Activated CD4-positive, alpha-beta T cell treated with anti-CD3 and anti-CD28 coated beads, Interleukin-2, amount 10 ng/mL, durations not matched to agents 7 days and 5 days (primary cell): Measurements from ENCODE around the gene FAHD2B. TPM values are rescaled to one million over a fixed set of nuclear protein-coding genes. Genes with fewer than 3 reads are reported as not detected.
"Not testable (repeated sequence)": the region's sequence is repeated elsewhere in the genome, so short reads cannot be mapped to it uniquely, and the experiment has no call there.

Experiments used
- CTCF ChIA-PET: fragments of 350-600 bp; sonication (Branson Sonifier 250); formaldehyde crosslinking; loops from one replicate; lab custom pipeline; 2021; ENCODE audit warnings: antibody characterized with exemption; lab: Charles Lee
- POLR2A ChIA-PET: fragments of 350-600 bp; sonication (Branson Sonifier 250); formaldehyde crosslinking; loops from one replicate; lab custom pipeline; 2021; ENCODE audit warnings: antibody characterized with exemption; lab: Charles Lee
- DNase-seq: peaks from one replicate; pipeline ENCODE4 v3.0.0-alpha.2; 2020
- H3K27ac Mint-ChIP-seq: one replicate; pipeline ENCODE4 v1.8.0; 2021; ENCODE audit warnings: mild to moderate bottlenecking, moderate library complexity, mixed read lengths
- H3K27me3 Mint-ChIP-seq: one replicate; pipeline ENCODE4 v1.8.0; 2021; ENCODE audit warnings: mixed read lengths
- H3K36me3 Mint-ChIP-seq: one replicate; pipeline ENCODE4 v1.8.0; 2021; ENCODE audit warnings: low read depth, mixed read lengths
- H3K4me1 Mint-ChIP-seq: one replicate; pipeline ENCODE4 v1.8.0; 2021; ENCODE audit warnings: mixed read lengths
- H3K4me3 Mint-ChIP-seq: one replicate; pipeline ENCODE4 v1.8.0; 2021; ENCODE audit warnings: mild to moderate bottlenecking, moderate library complexity, mixed read lengths
- H3K9me3 Mint-ChIP-seq: one replicate; pipeline ENCODE4 v1.8.0; 2021; ENCODE audit warnings: mixed read lengths
- total RNA-seq, 2 experiments: library from RNA; stranded (reverse); gene quantifications; one replicate each; pipeline ENCODE4 v1.2.3, GENCODE V29; 2021

The FAHD2B gene
- total RNA-seq, 2 experiments from 2014 or later = 22.1 to 23.0 TPM

DNA sequence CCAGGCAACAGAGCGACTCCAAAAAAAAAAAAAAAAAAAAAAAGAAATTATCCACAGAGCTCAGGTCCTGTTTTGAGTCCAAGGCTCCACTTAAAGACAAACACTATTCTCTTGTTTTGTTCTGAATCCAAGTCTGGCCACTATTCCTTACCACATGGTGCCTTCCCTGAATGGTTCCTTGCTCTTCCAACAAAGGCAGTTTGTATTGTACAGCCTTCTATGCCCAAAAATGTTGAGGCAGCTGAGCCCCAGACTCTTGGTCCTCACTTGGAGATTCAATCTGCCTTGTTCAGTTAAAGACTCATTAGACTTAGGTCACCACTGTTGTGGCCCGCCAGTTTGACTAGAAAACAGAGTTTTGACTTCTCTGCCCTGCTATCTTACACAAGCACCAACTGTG lies 1.7 kb downstream of the FAHD2B start:
- Mint-ChIP-seq H3K27ac (peak overlapping the region; percentile 1), H3K4me1 (peaks cover 13% of the 10 kb centered on the region)
- DNase-seq, H3K4me3 Mint-ChIP-seq, H3K36me3 Mint-ChIP-seq, H3K9me3 Mint-ChIP-seq, POLR2A ChIA-PET, H3K27me3 Mint-ChIP-seq: not testable (repeated sequence)
- CTCF ChIA-PET = interaction anchor here (0.6 to 1.2 kb wide), 2 partner anchors 20 to 241 kb away, joined by 4 to 5 read pairs; partner anchors contain the start of gene ANKRD36

DNA sequence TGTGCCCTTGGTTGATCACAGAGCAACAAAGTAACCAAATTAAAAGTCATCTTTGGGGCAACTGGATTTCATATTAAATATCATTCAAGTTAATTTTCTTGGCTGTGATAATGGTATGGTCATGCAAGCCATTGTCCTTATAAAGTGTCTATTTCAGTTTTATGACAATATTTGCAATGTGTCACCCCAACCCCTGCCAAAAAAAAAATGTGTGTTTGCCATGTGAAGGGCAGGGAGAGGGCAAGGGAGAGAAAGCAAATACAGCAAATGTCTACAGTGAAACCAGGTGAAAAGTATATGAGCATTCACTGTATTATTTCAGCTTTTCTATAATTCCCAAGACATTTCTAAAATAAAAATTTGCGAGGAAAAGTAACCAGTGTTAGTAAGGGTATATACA lies 6.0 kb downstream of the FAHD2B start:
- DNase-seq, H3K4me1 Mint-ChIP-seq, H3K36me3 Mint-ChIP-seq, H3K27ac Mint-ChIP-seq, H3K27me3 Mint-ChIP-seq, H3K4me3 Mint-ChIP-seq, H3K9me3 Mint-ChIP-seq, CTCF ChIA-PET, POLR2A ChIA-PET: not testable (repeated sequence)

DNA sequence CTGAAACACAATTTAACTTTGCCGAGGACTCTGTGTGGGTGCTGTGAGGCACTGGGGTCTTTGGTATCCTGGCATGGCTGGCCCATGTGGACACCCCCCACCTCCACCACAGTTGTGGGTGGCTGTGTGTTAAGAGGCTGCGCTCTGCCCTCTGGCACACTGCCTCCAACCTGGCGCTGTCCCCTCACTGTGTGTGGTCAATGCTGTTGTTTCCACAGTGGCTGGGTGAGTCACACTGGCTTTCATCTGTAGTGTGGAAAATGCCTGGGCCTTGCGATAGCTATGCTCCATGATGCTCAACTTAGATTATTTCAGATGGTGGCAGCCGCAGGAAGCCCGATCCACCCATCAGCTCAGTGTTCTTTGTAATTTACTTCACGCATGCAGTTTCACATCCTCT lies 9.6 kb downstream of the FAHD2B start:
- CTCF ChIA-PET, H3K27me3 Mint-ChIP-seq, DNase-seq, H3K9me3 Mint-ChIP-seq, H3K27ac Mint-ChIP-seq, H3K4me3 Mint-ChIP-seq, POLR2A ChIA-PET, H3K36me3 Mint-ChIP-seq, H3K4me1 Mint-ChIP-seq: not testable (repeated sequence)

DNA sequence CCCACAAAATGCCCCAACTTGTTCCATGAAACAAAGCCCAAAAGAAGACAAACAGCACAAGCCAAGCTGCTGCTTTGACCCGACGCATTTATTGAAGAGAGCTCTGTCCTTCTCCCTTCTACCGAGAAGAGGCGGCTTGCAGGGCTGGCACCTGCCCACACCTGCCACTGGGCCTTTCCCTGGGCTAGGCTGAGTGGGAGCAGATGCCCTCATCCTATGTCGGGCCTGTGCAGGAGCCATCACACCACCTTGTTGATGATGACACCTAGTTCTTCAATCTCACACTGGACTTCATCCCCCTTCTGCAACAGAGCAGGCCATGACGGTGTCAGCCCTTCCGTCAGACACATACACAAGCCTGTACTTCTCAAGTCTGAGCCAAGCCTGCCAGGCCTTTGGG lies 11.2 kb downstream of the FAHD2B start:
- POLR2A ChIA-PET, H3K9me3 Mint-ChIP-seq, H3K27ac Mint-ChIP-seq, H3K4me3 Mint-ChIP-seq, H3K36me3 Mint-ChIP-seq, H3K27me3 Mint-ChIP-seq, H3K4me1 Mint-ChIP-seq, CTCF ChIA-PET, DNase-seq: not testable (repeated sequence)

DNA sequence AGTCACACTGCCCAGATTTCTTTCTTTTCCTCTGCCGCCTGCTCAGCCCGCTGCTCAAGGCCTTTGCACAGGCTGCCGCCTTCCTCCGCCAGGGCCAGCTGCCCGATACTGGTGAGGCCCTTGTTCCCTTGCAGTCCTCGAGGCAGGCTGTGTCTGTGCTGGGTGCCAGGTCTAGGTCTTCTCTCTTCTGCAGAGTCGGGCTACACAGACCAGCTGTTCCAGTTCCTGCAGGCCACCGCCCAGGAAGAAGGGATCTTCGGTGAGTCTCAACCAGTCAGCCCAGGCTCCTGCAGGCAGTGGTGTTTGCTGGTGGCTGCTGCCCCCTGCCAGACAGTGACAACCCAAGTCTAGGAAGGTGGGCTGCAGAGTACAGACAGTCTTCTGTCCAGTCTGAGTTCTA lies 12.5 kb downstream of the FAHD2B start:
- H3K27ac Mint-ChIP-seq, H3K27me3 Mint-ChIP-seq, H3K9me3 Mint-ChIP-seq, CTCF ChIA-PET, POLR2A ChIA-PET, H3K4me1 Mint-ChIP-seq, H3K4me3 Mint-ChIP-seq, DNase-seq, H3K36me3 Mint-ChIP-seq: not testable (repeated sequence)

DNA sequence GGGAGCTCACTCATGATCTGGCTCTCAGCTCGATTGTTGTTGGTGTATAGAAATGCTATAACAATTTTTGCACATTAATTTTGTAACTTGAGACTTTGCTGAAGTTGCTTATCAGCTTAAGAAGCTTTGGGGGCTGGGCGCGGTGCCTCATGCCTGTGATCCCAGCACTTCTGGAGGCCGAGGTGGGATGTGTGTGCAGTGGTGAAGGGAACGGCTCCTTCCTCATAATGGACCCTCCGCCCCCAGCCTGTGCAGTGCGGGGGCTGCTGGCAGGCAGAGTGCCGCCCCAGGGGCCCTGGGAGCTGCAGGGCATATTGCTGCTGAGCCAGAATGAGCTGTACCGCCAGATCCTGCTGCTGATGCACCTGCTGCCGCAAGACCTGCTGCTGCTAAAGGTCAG lies 13.8 kb downstream of the FAHD2B start:
- H3K4me1 Mint-ChIP-seq, DNase-seq, CTCF ChIA-PET, H3K4me3 Mint-ChIP-seq, POLR2A ChIA-PET, H3K27me3 Mint-ChIP-seq, H3K9me3 Mint-ChIP-seq, H3K36me3 Mint-ChIP-seq, H3K27ac Mint-ChIP-seq: not testable (repeated sequence)

DNA sequence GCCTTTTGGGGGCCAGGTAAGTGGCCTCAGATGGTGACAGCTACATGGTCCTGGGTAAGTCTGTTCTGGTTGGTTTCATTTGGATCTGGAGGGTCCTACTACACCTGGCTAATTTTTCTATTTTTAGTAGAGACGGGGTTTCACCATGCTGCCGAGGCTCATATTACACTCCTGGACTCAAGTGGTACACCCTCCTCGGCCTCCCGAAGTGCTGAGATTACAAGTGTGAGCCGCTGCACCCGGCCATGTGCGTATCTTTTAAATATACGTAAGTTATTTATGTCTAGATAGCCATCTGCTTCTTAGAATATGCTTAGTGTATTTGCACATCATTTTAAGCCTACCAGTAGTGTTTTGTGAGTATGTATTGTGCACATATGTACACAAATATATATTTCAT lies 17.5 kb downstream of the FAHD2B start:
- H3K9me3 Mint-ChIP-seq, H3K36me3 Mint-ChIP-seq, H3K4me3 Mint-ChIP-seq, DNase-seq, POLR2A ChIA-PET, H3K27ac Mint-ChIP-seq, CTCF ChIA-PET, H3K4me1 Mint-ChIP-seq: not testable (repeated sequence)
- H3K27me3 Mint-ChIP-seq = peaks cover 11% of the 10 kb centered on the region

DNA sequence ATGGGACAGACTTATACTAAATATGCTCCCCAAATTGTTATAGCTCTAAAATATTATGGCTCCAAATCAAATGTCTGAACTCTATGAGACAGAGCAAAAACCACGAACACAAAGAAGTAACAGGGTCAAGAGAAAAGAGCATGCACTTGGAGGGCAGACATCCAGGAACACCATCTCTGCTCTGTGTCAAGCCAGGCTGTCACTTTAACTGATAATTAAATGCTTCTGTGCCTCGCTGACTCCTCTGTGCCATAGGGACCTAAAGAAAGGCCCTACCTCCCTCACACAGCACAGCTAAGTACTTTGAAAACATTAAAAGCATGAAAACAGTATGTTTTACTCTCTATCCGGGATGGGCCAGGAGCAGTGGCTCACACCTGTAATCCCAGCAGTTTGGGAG lies 23.8 kb downstream of the FAHD2B start:
- H3K4me3 Mint-ChIP-seq, H3K9me3 Mint-ChIP-seq, H3K36me3 Mint-ChIP-seq, CTCF ChIA-PET, DNase-seq, H3K27ac Mint-ChIP-seq, POLR2A ChIA-PET, H3K4me1 Mint-ChIP-seq: not testable (repeated sequence)
- H3K27me3 Mint-ChIP-seq = peaks cover 23% of the 10 kb centered on the region

DNA sequence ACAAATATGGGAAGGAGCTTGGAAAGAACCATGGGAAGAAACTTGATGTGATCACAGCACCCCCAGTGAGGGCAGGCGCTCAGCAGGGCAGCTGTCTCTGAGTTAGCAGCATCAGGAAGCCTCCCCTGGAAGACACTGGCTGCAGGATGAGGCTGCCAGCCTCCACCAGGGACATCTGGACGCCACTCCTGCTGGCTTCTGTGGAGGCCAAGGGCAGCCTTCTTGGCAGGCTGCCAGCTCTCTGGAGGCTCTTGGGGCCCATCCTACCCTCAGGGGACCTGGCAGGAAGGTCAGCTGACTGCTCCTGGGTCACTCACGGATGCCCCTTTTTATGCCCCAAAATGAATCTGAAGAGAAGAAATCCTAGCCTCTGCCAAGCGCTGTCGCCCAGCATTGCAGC lies 26.0 kb downstream of the FAHD2B start:
- H3K4me1 Mint-ChIP-seq, H3K27ac Mint-ChIP-seq, DNase-seq, POLR2A ChIA-PET, H3K9me3 Mint-ChIP-seq, H3K4me3 Mint-ChIP-seq, H3K36me3 Mint-ChIP-seq: not testable (repeated sequence)
- peaks cover 23% of the 10 kb centered on the region for H3K27me3 Mint-ChIP-seq
- CTCF ChIA-PET = interaction anchor here (0.5 kb wide), 1 partner anchor 1722 kb away, joined by 3 read pairs; no protein-coding TSS in a partner anchor

DNA sequence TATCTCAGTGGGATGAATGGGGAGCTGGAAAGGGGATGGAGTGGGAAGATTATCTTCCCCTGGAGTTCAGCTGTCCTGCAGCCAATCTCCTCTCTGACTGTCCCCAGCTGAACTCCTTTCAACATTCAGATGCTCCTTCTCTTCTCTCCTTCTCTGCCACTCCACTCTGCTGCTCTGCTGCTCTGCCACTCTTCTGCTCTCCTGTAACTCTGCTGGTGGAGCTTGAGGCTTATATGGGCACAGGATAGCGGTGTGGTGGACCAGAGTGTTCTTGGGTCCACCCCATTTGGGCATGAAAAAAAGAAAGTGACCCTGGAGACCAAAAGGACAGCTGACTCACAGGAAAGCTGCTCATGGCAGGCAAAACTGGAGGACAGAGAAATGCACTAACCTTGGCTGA lies 26.6 kb downstream of the FAHD2B start:
- Mint-ChIP-seq H3K27ac (no peak overlapping the region), H3K36me3 (no peaks in the 10 kb centered on the region), H3K27me3 (peaks cover 23% of the 10 kb centered on the region), H3K4me3 (no peak overlapping the region), H3K9me3 (no peaks in the 10 kb centered on the region), H3K4me1 (no peaks in the 10 kb centered on the region)
- POLR2A ChIA-PET = no interaction called here
- CTCF ChIA-PET = interaction anchor here (0.5 to 0.6 kb wide), 2 partner anchors 107 to 1723 kb away, joined by 3 read pairs; no protein-coding TSS in a partner anchor
- no peak for DNase-seq

DNA sequence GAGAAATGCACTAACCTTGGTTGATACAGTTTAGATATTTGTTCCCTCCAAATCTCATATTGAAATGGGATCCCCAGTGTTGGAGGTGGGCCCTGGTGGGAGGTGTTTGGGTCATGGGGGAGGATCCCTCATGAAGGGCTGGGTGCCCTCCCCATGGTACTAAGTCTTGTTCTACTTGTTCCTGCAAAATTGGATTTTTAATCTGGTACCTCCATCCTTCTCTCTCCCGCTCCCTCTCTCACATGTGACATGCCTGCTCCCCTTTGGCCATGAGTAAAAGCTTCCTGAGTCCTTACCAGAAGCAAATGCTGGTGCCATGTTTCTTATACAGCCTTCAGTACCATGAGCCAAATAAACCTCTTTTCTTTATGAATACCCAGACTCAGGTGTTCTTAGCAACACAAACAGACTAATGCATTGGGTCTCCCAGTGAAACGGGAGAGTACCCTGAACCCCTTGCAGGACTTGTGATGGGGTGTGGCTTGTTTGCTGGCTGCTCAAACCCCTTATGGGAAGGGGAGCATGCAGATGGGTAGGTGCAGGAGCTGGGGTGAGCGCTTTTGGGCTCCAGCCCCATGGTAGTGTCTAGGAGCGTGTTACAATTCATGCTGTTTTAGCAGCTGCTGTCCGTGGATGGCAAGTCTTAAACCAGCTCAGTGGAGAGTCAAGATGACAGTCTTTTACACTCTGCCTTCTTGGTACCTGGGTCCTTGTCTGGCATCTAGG lies 27.2 kb downstream of the FAHD2B start:
- Mint-ChIP-seq H3K27ac (no peak overlapping the region), H3K9me3 (no peaks in the 10 kb centered on the region), H3K27me3 (peaks cover 27% of the 10 kb centered on the region), H3K4me3 (no peak overlapping the region), H3K4me1 (no peaks in the 10 kb centered on the region), H3K36me3 (no peaks in the 10 kb centered on the region)
- DNase-seq = no peak
- CTCF ChIA-PET = interaction anchor here (0.6 kb wide), 1 partner anchor 107 kb away, joined by 3 read pairs; no protein-coding TSS in a partner anchor
- POLR2A ChIA-PET = no interaction called here

DNA sequence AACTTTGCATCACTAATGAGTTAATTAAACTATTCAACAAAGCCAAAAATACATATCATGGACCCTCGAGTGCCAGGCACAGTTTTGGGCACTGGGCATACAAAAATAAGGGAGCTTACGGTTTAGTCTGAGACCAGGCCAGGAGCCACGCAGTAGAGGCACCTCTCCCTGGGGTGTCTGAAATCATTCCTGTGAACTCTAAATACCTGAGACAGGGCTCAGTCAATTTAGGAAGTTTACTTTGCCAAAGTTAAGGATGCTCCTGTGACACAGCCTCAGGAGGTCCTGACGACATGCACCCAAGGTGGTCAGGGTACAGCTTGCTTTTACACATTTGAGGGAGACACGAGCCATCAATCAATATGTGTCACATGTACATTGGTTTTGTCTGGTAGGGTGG lies 28.7 kb downstream of the FAHD2B start:
- POLR2A ChIA-PET, H3K9me3 Mint-ChIP-seq, H3K4me3 Mint-ChIP-seq, H3K4me1 Mint-ChIP-seq, H3K27ac Mint-ChIP-seq, DNase-seq, H3K36me3 Mint-ChIP-seq: not testable (repeated sequence)
- CTCF ChIA-PET = interaction anchor here (0.6 kb wide), 1 partner anchor 1729 kb away, joined by 3 read pairs; no protein-coding TSS in a partner anchor
- peaks cover 29% of the 10 kb centered on the region for H3K27me3 Mint-ChIP-seq

DNA sequence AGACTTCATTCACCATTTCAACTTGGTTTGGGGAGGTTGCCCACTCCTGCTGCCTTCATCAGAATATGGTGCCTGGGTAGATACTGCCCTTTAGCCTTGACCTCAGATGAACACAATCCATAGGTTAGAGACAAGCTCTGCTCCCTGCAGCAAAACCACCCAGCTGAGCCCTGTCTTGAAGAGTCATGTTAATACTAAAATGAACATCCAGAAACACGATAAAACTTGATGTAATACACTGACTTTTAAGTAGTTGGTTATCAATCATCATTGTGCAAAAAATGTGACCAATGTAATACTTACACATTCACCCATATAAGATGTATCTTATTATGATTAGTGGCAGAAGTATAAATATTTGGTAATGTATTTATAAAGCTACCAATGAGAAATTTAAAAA lies 32.7 kb downstream of the FAHD2B start:
- H3K27me3 Mint-ChIP-seq = peaks cover 24% of the 10 kb centered on the region
- POLR2A ChIA-PET, CTCF ChIA-PET, H3K36me3 Mint-ChIP-seq, H3K9me3 Mint-ChIP-seq, H3K4me1 Mint-ChIP-seq, DNase-seq, H3K27ac Mint-ChIP-seq, H3K4me3 Mint-ChIP-seq: not testable (repeated sequence)

DNA sequence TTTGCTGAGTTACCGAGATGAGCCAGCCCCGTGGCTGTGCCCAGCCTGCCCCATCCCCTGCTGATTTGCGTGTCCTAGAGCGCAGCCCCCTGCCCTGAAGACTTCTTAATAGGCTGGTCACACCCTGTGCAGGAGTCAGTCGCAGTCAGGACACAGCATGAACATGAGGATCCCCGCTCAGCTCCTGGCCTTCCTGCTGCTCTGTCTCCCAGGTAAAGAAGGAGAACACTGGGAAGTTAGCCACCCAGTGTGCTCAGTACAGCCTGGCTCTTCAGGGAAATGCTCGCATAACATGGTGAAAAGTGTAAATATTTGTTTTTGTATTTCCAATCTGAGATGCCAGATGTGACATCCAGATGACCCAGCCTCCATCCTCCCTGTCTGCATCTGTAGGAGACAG lies 34.9 kb downstream of the FAHD2B start:
- peaks cover 21% of the 10 kb centered on the region for H3K27me3 Mint-ChIP-seq
- H3K4me3 Mint-ChIP-seq, H3K36me3 Mint-ChIP-seq, CTCF ChIA-PET, DNase-seq, H3K27ac Mint-ChIP-seq, H3K9me3 Mint-ChIP-seq, POLR2A ChIA-PET, H3K4me1 Mint-ChIP-seq: not testable (repeated sequence)
